H9 (cell line): ENCODE measurements around the gene BASP1. TPM values are rescaled to one million over a fixed set of nuclear protein-coding genes. Genes with fewer than 3 reads are reported as not detected.

Source experiments
- DNase-seq: peaks from one replicate; pipeline ENCODE4 v3.0.0-alpha.2; 2017
- H2AFZ ChIP-seq: one replicate; pipeline ENCODE4 v1.6.1; 2013; ENCODE audit warnings: mild to moderate bottlenecking, low read length, control low read depth, moderate library complexity
- H2AK5ac ChIP-seq: 2 replicates; pipeline ENCODE4 v1.6.1; 2013; ENCODE audit warnings: low read length, control low read depth, mixed read lengths; ENCODE audit not compliant: insufficient read length
- H2BK120ac ChIP-seq: one replicate; pipeline ENCODE4 v1.6.1; 2013; ENCODE audit warnings: low read depth, mild to moderate bottlenecking, low read length, control low read depth, inconsistent platforms; ENCODE audit not compliant: poor library complexity, severe bottlenecking
- H2BK12ac ChIP-seq: 2 replicates; pipeline ENCODE4 v1.6.1; 2013; ENCODE audit warnings: low read length, control low read depth, mixed read lengths, low read depth; ENCODE audit not compliant: insufficient read length
- H2BK15ac ChIP-seq: 2 replicates; pipeline ENCODE4 v1.6.1; 2013; ENCODE audit warnings: low read depth, low read length, control low read depth
- H2BK20ac ChIP-seq: one replicate; pipeline ENCODE4 v1.6.1; 2013; ENCODE audit warnings: low read depth, mild to moderate bottlenecking, low read length, control low read depth, inconsistent platforms; ENCODE audit not compliant: poor library complexity, severe bottlenecking
- H2BK5ac ChIP-seq: 2 replicates; pipeline ENCODE4 v1.6.1; 2013; ENCODE audit warnings: low read length, control low read depth, mixed read lengths; ENCODE audit not compliant: insufficient read length
- H3K14ac ChIP-seq: 2 replicates; pipeline ENCODE4 v1.6.1; 2013; ENCODE audit warnings: low read length, control low read depth; ENCODE audit not compliant: insufficient read depth
- H3K18ac ChIP-seq: 2 replicates; pipeline ENCODE4 v1.6.1; 2013; ENCODE audit warnings: low read depth, mild to moderate bottlenecking, mixed read lengths, low read length, control low read depth; ENCODE audit not compliant: insufficient read length
- H3K23ac ChIP-seq: 2 replicates; pipeline ENCODE4 v1.6.1; 2013; ENCODE audit warnings: low read length, control low read depth, mixed read lengths, low read depth; ENCODE audit not compliant: insufficient read length
- H3K23me2 ChIP-seq: 2 replicates; pipeline ENCODE4 v1.6.1; 2013; ENCODE audit warnings: low read depth, mild to moderate bottlenecking, mixed read lengths, low read length, control low read depth; ENCODE audit not compliant: insufficient read length, poor library complexity, severe bottlenecking
- H3K27ac ChIP-seq: 2 replicates; pipeline ENCODE4 v1.5.1; 2013; ENCODE audit warnings: low read length, control low read depth, mixed read lengths, low read depth; ENCODE audit not compliant: insufficient read length
- H3K27me3 ChIP-seq: 2 replicates; pipeline ENCODE4 v1.6.1; 2013; ENCODE audit warnings: low read length, control low read depth, inconsistent platforms; ENCODE audit not compliant: insufficient read depth
- H3K4ac ChIP-seq: 2 replicates; pipeline ENCODE4 v1.6.1; 2013; ENCODE audit warnings: low read depth, mild to moderate bottlenecking, control low read depth, inconsistent platforms, low read length, moderate library complexity
- H3K4me1 ChIP-seq: 2 replicates; pipeline ENCODE4 v1.6.1; 2013; ENCODE audit warnings: low read length, control low read depth, inconsistent platforms; ENCODE audit not compliant: insufficient read depth
- H3K4me2 ChIP-seq: 2 replicates; pipeline ENCODE4 v1.6.1; 2013; ENCODE audit warnings: low read length, control low read depth, mixed read lengths; ENCODE audit not compliant: insufficient read length, insufficient read depth
- H3K56ac ChIP-seq: 2 replicates; pipeline ENCODE4 v1.6.1; 2013; ENCODE audit warnings: low read depth, mild to moderate bottlenecking, mixed read lengths, low read length, control low read depth; ENCODE audit not compliant: insufficient read length
- H3K79me1 ChIP-seq: 2 replicates; pipeline ENCODE4 v1.6.1; 2013; ENCODE audit warnings: low read depth, mild to moderate bottlenecking, moderate library complexity, low read length, control low read depth, inconsistent platforms; ENCODE audit not compliant: insufficient read depth, poor library complexity, severe bottlenecking
- H3K79me2 ChIP-seq: 2 replicates; pipeline ENCODE4 v1.6.1; 2013; ENCODE audit warnings: low read length, control low read depth, inconsistent platforms; ENCODE audit not compliant: insufficient read depth
- H3K9ac ChIP-seq: 2 replicates; pipeline ENCODE4 v1.6.1; 2013; ENCODE audit warnings: low read length, control low read depth, mixed read lengths; ENCODE audit not compliant: insufficient read length; ENCODE audit errors: extremely low read depth
- H3K9me3 ChIP-seq: one replicate; pipeline ENCODE4 v1.6.1; 2013; ENCODE audit warnings: low read depth, low read length, inconsistent platforms; ENCODE audit not compliant: control insufficient read depth
- H3T11ph ChIP-seq: one replicate; pipeline ENCODE4 v1.6.1; 2013; ENCODE audit warnings: mild to moderate bottlenecking, low read length, control low read depth, inconsistent platforms
- H4K20me1 ChIP-seq: one replicate; pipeline ENCODE4 v1.6.1; 2013; ENCODE audit not compliant: control insufficient read depth, insufficient read length, insufficient read depth
- H4K5ac ChIP-seq: 2 replicates; pipeline ENCODE4 v1.6.1; 2013; ENCODE audit warnings: low read depth, mild to moderate bottlenecking, mixed read lengths, low read length, control low read depth; ENCODE audit not compliant: insufficient read length
- H4K8ac ChIP-seq: replicated peaks from 2 replicates; pipeline ENCODE4 v1.6.1; 2013; ENCODE audit warnings: low read length, control low read depth, mixed read lengths, low read depth; ENCODE audit not compliant: insufficient read length
- H4K91ac ChIP-seq: 2 replicates; pipeline ENCODE4 v1.6.1; 2013; ENCODE audit warnings: low read depth, mild to moderate bottlenecking, moderate library complexity, mixed read lengths, low read length, control low read depth; ENCODE audit not compliant: insufficient read length
- H3K27ac Mint-ChIP-seq, 3 experiments: 2 replicates in 2 of 3; 3 replicates in 1 of 3; pipeline ENCODE4 v1.8.0; 2020 to 2021; ENCODE audit warnings: mixed read lengths in 3 of 3, mild to moderate bottlenecking in 1 of 3, moderate library complexity in 1 of 3
- H3K27me3 Mint-ChIP-seq: 2 replicates; pipeline ENCODE4 v1.8.0; 2021; ENCODE audit warnings: low read depth, mild to moderate bottlenecking, moderate library complexity, mixed read lengths
- H3K36me3 Mint-ChIP-seq, 3 experiments: 2 replicates in 2 of 3; 3 replicates in 1 of 3; pipeline ENCODE4 v1.8.0; 2020 to 2021; ENCODE audit warnings: low read depth in 3 of 3, mixed read lengths in 3 of 3; ENCODE audit not compliant: insufficient read depth in 1 of 3
- H3K4me1 Mint-ChIP-seq, 2 experiments: 2 replicates each; pipeline ENCODE4 v1.8.0; 2020; ENCODE audit warnings: mixed read lengths in 2 of 2
- H3K4me3 Mint-ChIP-seq, 2 experiments: 2 replicates in 1 of 2; 3 replicates in 1 of 2; pipeline ENCODE4 v1.8.0; 2020 to 2021; ENCODE audit warnings: mild to moderate bottlenecking in 2 of 2, mixed read lengths in 2 of 2, moderate library complexity in 1 of 2
- H3K9me3 Mint-ChIP-seq, 2 experiments: 2 replicates in 1 of 2; 3 replicates in 1 of 2; pipeline ENCODE4 v1.8.0; 2020; ENCODE audit warnings: mild to moderate bottlenecking in 2 of 2, mixed read lengths in 2 of 2, moderate library complexity in 1 of 2
- WGBS: extraction: QIAGEN DNeasy Blood & Tissue Kit; methylation state at CpG from one replicate; pipeline ENCODE4 v1.1.7; 2013; ENCODE audit warnings: missing lambda C conversion rate, low lambda C conversion rate, mixed read lengths; ENCODE audit not compliant: insufficient read length; ENCODE audit errors: extremely low coverage; 5-methylcytosine and 5-hydroxymethylcytosine counted together
- total RNA-seq: library from RNA; stranded (reverse); gene quantifications from 2 replicates; pipeline ENCODE4 v1.2.1, GENCODE V29; 2021
- TF ChIP-seq, protein P1 (sequence below): fragments of 200-600 bp; sonication (generic); conservative IDR thresholded peaks from 3 replicates; pipeline ENCODE4 v1.8.0; 2021; ENCODE audit warnings: antibody characterized with exemption, mild to moderate bottlenecking

BASP1 gene
- total RNA-seq, 1 experiment from 2014 or later: 180 TPM

- H3K79me2 ChIP-seq: no peaks in the 10 kb centered on the region
- no peak overlapping the region for H3K14ac ChIP-seq
- no peaks in the 10 kb centered on the region for H3K36me3 Mint-ChIP-seq
- H3K4ac ChIP-seq: no peak overlapping the region
- no peak overlapping the region for H3K4me2 ChIP-seq
- no peak overlapping the region for H2BK12ac ChIP-seq
- H2BK15ac ChIP-seq: no peak overlapping the region
- H3T11ph ChIP-seq: no peak overlapping the region
- no peaks in the 10 kb centered on the region for H4K20me1 ChIP-seq
- H2AFZ ChIP-seq: no peak overlapping the region
- H3K4me1 ChIP-seq: no peaks in the 10 kb centered on the region
- H3K23me2 ChIP-seq: no peaks in the 10 kb centered on the region
- no peak overlapping the region for H4K8ac ChIP-seq
- H3K4me3 Mint-ChIP-seq: no peak overlapping the region
- H3K27me3 Mint-ChIP-seq: no peaks in the 10 kb centered on the region
- no peaks in the 10 kb centered on the region for H3K27me3 ChIP-seq
- TF ChIP-seq, protein P1, sequence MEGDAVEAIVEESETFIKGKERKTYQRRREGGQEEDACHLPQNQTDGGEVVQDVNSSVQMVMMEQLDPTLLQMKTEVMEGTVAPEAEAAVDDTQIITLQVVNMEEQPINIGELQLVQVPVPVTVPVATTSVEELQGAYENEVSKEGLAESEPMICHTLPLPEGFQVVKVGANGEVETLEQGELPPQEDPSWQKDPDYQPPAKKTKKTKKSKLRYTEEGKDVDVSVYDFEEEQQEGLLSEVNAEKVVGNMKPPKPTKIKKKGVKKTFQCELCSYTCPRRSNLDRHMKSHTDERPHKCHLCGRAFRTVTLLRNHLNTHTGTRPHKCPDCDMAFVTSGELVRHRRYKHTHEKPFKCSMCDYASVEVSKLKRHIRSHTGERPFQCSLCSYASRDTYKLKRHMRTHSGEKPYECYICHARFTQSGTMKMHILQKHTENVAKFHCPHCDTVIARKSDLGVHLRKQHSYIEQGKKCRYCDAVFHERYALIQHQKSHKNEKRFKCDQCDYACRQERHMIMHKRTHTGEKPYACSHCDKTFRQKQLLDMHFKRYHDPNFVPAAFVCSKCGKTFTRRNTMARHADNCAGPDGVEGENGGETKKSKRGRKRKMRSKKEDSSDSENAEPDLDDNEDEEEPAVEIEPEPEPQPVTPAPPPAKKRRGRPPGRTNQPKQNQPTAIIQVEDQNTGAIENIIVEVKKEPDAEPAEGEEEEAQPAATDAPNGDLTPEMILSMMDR: no peak
- no peak overlapping the region for H3K18ac ChIP-seq
- H3K9me3 ChIP-seq: no peaks in the 10 kb centered on the region
- H2BK20ac ChIP-seq: no peak overlapping the region
- WGBS: no CpG with 5 or more reads among the region's 3 CpGs
- H3K23ac ChIP-seq: no peak overlapping the region
- H4K91ac ChIP-seq: no peak overlapping the region
- H3K56ac ChIP-seq: no peak overlapping the region
- H3K9me3 Mint-ChIP-seq: no peaks in the 10 kb centered on the region; a peak in 1 of 5 replicates
- no peak overlapping the region for H3K27ac ChIP-seq
- DNase-seq: no peak
- H2AK5ac ChIP-seq: no peak overlapping the region
- no peak overlapping the region for H3K27ac Mint-ChIP-seq
- no peak overlapping the region for H4K5ac ChIP-seq
- H3K9ac ChIP-seq: no peak overlapping the region
- H2BK5ac ChIP-seq: no peak overlapping the region
- H3K4me1 Mint-ChIP-seq: peaks cover 17 to 20% of the 10 kb centered on the region in 2 experiments
- H3K79me1 ChIP-seq: no peaks in the 10 kb centered on the region
- no peak overlapping the region for H2BK120ac ChIP-seq
Measured at GRCh38 chr5:17172791-17173190, 44.6 kb upstream of the BASP1 start.
